Spleen (tissue), 7 donors: Measurements from ENCODE around the gene STAC2.

ENCODE experiments used
- POLR2A ChIP-seq, 3 donors: fragments of 450-650 bp; IDR thresholded peaks; one replicate each; pipeline ENCODE4 v1.5.1; 2017; ENCODE audit warnings: antibody characterized with exemption in 3 of 3, mild to moderate bottlenecking in 1 of 3
- TF ChIP-seq, protein P1 (sequence below), 11 experiments: fragments of 200-600 bp in 7 of 11; fragments of 450-650 bp in 4 of 11; sonication (generic) in 4 of 11; IDR thresholded peaks in 8 of 11; conservative IDR thresholded peaks in 3 of 11; 1 replicate in 7 of 11; 2 replicates in 4 of 11; pipeline versions ENCODE4 v1.4.0 to v1.8.0; 2016 to 2021; ENCODE audit warnings: antibody characterized with exemption in 11 of 11, inconsistent platforms in 4 of 11, mild to moderate bottlenecking in 1 of 11
- donor health status: DM: no; HTN: no; CAD: no; lungs with moderate emphysema.
- donor health status: DM: no; HTN: no; CAD: no.
- donor health status: DM: no; HTN: no; CAD: no.

DNA sequence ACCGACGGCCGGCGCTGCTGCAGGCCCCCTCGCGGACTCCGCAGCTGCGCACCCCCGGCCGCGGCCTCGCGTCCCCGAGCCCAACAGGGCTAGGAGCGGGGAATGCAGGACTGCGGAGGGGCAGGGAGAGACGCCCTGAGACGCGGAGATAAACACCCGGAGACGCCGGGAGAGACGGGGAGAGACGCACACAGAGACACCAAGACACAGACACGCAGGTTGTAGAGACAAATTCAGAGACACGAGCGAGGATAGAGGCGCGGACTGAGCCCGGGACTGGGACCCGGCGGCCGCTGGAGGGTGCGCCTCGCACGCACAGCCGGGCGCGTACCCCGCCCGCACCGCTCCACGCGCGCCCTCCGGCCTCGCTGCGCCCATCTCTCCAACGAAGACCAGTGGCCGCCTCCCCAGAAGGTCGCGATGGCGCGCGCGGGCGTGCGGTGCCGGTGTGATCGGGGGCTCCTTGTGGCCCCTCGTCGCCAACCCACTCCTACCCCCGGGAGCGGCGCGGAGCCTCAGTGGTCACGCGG, 902 bp downstream of the STAC2 start:
- TF ChIP-seq POLR2A (IDR thresholded peaks at IDR 0.05) = no peak
- TF ChIP-seq, protein P1, sequence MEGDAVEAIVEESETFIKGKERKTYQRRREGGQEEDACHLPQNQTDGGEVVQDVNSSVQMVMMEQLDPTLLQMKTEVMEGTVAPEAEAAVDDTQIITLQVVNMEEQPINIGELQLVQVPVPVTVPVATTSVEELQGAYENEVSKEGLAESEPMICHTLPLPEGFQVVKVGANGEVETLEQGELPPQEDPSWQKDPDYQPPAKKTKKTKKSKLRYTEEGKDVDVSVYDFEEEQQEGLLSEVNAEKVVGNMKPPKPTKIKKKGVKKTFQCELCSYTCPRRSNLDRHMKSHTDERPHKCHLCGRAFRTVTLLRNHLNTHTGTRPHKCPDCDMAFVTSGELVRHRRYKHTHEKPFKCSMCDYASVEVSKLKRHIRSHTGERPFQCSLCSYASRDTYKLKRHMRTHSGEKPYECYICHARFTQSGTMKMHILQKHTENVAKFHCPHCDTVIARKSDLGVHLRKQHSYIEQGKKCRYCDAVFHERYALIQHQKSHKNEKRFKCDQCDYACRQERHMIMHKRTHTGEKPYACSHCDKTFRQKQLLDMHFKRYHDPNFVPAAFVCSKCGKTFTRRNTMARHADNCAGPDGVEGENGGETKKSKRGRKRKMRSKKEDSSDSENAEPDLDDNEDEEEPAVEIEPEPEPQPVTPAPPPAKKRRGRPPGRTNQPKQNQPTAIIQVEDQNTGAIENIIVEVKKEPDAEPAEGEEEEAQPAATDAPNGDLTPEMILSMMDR (IDR thresholded peaks at IDR 0.05 in 8 of 11, conservative IDR thresholded peaks at IDR 0.05 in 3 of 11) = peak in 1 of 11 experiments; percentile 10
